Measurements from ENCODE around the gene NEAT1. TPM values are rescaled to one million over a fixed set of nuclear protein-coding genes. Genes with fewer than 3 reads are reported as not detected.

The NEAT1 gene
- total and polyA plus RNA-seq, 2 of the 8 experiments (the other 6 are each of a cell fraction or from before 2014, with no cell fraction given) = 2.4 to 10.7 TPM

DNA sequence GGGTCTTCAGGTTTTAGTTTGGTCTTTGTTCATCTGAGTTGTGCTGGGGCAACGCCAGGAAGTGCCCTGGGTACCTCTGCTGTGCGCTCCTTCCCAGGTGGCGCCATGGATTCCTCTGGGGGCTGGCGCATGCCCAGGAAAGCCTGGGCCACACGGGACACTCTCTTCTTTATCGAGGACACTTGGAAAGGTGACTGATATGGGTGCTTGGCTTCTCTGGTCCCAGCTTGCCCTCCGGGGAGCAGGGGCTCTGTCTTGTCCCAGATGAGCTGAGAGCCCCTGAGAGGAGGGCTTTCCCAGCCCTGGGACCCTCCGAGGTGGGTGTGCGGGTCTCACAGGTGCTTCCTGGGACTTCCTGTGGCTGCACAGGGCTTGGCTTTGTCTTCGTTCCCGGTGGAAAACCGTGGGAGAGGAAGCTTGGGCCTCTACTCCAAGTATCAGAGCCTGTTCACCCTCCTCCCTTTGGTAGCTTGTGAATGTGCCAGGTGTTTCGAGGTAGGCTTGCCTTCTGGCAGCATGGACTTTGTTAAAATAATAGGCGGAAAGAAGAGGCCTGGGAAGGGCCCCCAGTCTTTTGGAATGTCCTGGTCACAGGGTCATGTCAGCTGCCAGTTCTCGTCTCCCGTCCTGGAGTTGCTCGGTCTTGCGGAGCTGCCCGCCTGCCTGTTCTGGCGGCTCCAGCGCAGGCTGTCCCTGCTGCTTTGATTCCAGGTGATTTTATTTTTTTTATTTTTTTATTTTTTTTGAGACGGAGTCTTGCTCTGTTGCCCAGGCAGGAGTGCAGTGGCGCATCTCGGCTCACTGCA, 10.1 kb upstream of the NEAT1 start:
- no peak overlapping the region for H2BK12ac ChIP-seq (ENCODE audit: low read depth, low read length)
- DNase-seq (ENCODE audit: low read depth in 1 of 2, low spot score in 2 of 2) (no peak), FAIRE-seq (no peak)
- CTCF ChIA-PET (ENCODE audit: partially characterized antibody) = interaction anchor here (0.6 to 22.8 kb wide), 9 partner anchors 11 to 588 kb away, joined by 3 to 430 read pairs (median 4); partner anchors contain the start of gene FRMD8
- no peak overlapping the region for H3K4ac ChIP-seq (replicated peaks; ENCODE audit: insufficient read length, low read depth, low read length)
- no peaks in the 10 kb centered on the region for H3K23me2 ChIP-seq (ENCODE audit: low read depth, low read length)
- H2BK15ac ChIP-seq (ENCODE audit: low read length) = no peak overlapping the region
- no peak overlapping the region for H4K5ac ChIP-seq (ENCODE audit: insufficient read length, low read depth, low read length)
- H3K27ac ChIP-seq (ENCODE audit: low read depth, low read length) = no peak overlapping the region
- no peaks in the 10 kb centered on the region for H3K79me2 ChIP-seq (ENCODE audit: control insufficient read depth in 1 of 2, insufficient read depth in 2 of 2, low read length in 2 of 2)
- H2BK20ac ChIP-seq (ENCODE audit: low read length) = no peak overlapping the region
- no peak overlapping the region for H3K4me3 ChIP-seq (ENCODE audit: extremely low read depth in 1 of 4, insufficient read depth in 2 of 4, low read depth in 3 of 4, low read length in 4 of 4)
- no peaks in the 10 kb centered on the region for H3K9me3 ChIP-seq (ENCODE audit: insufficient read depth in 2 of 2, low read depth in 1 of 2, low read length in 1 of 2)
- H3K79me1 ChIP-seq (ENCODE audit: low read depth, low read length) = no peaks in the 10 kb centered on the region
- no peak overlapping the region for H3K9ac ChIP-seq (replicated peaks in 1 of 4; ENCODE audit: extremely low read depth in 1 of 4, low read depth in 3 of 4, low read length in 3 of 4)
- no peak overlapping the region for H3K56ac ChIP-seq (replicated peaks; ENCODE audit: insufficient read length, low read depth, low read length)
- H3K4me2 ChIP-seq (ENCODE audit: insufficient read depth in 1 of 2, low read depth in 2 of 2, low read length in 2 of 2) = no peak overlapping the region
- 0 out of 2 replicates have a peak overlapping the region, but pooled peaks have one; percentile 35 for H4K8ac ChIP-seq (ENCODE audit: extremely low read depth, insufficient read depth, low read length)
- no peak overlapping the region for H3K14ac ChIP-seq (ENCODE audit: insufficient read length)
- H3K27me3 ChIP-seq (replicated peaks in 1 of 4; ENCODE audit: control insufficient read depth in 3 of 4, extremely low read depth in 1 of 4, insufficient read depth in 3 of 4, low read length in 3 of 4) = no peaks in the 10 kb centered on the region
- no peak overlapping the region for H3K18ac ChIP-seq (ENCODE audit: extremely low read depth, low read length)
- H2BK5ac ChIP-seq (ENCODE audit: low read depth, low read length) = no peak overlapping the region
- peaks cover 0 to 6% (median 3%) of the 10 kb centered on the region in 4 experiments; a peak in 1 of 8 replicates for H3K36me3 ChIP-seq (ENCODE audit: control insufficient read depth in 2 of 4, insufficient read depth in 4 of 4, low read length in 3 of 4)
- H2BK120ac ChIP-seq (replicated peaks; ENCODE audit: low read depth, low read length) = no peak overlapping the region
- H4K20me1 ChIP-seq (replicated peaks in 1 of 2; ENCODE audit: control insufficient read depth in 1 of 2, insufficient read depth in 2 of 2, low read length in 2 of 2) = peaks cover 0 to 8% of the 10 kb centered on the region in 2 experiments
- H4K91ac ChIP-seq (replicated peaks; ENCODE audit: insufficient read length, low read length) = no peak overlapping the region
- H2AFZ ChIP-seq (ENCODE audit: low read length) = no peak overlapping the region
- POLR2A ChIA-PET (ENCODE audit: partially characterized antibody) = interaction anchor here (0.7 to 20.8 kb wide), 7 partner anchors 8 to 1143 kb away, joined by 3 to 826 read pairs (median 9); partner anchors contain the start of genes MALAT1 and NEAT1
- no peak overlapping the region for H2AK5ac ChIP-seq (ENCODE audit: low read depth, low read length)
- 90% methylated on average over 21 of the region's 24 CpGs; no CpG with 5 or more reads in 1 of the 2 experiments for WGBS, 2 experiments (ENCODE audit: extremely low coverage in 1 of 2, insufficient coverage in 1 of 2, insufficient read length in 1 of 2, insufficient replicate concordance in 2 of 2, low coverage in 1 of 2, low lambda C conversion rate in 2 of 2, missing lambda C conversion rate in 1 of 2)
- no peak overlapping the region for H3K23ac ChIP-seq (ENCODE audit: insufficient read length)
- H3K4me1 ChIP-seq (replicated peaks in 1 of 4; ENCODE audit: control insufficient read depth in 3 of 4, insufficient read depth in 4 of 4, low read length in 3 of 4) = peaks cover 0 to 13% (median 5%) of the 10 kb centered on the region in 4 experiments; a peak in 5 of 7 replicates

Data from H1 (cell line).